Measurements from ENCODE around the gene FBXO10. TPM values are rescaled to one million over a fixed set of nuclear protein-coding genes. Genes with fewer than 3 reads are reported as not detected.

FBXO10 gene
- total RNA-seq, 1 donor from 2014 or later = 2.9 TPM

- no peak for TF ChIP-seq CTCF (conservative IDR thresholded peaks at IDR 0.05; ENCODE audit: low read depth, low read length)
- DNase-seq (ENCODE audit: low read depth) = no peak
- H3K4me3 ChIP-seq (ENCODE audit: low read depth, low read length) = no peak overlapping the region
These were observed 21.9 kb downstream of the FBXO10 start for GRCh38 chr9:37554318-37554717.

- TF ChIP-seq CTCF (conservative IDR thresholded peaks at IDR 0.05; ENCODE audit: low read depth, low read length) = no peak
- H3K4me3 ChIP-seq (ENCODE audit: low read depth, low read length) = no peak overlapping the region
- no peak for DNase-seq (ENCODE audit: low read depth)
These were observed 24.3 kb downstream of the FBXO10 start for GRCh38 chr9:37551888-37552287.

- no peak overlapping the region for H3K4me3 ChIP-seq (ENCODE audit: low read depth, low read length)
- no peak for DNase-seq (ENCODE audit: low read depth)
- TF ChIP-seq CTCF (conservative IDR thresholded peaks at IDR 0.05; ENCODE audit: low read depth, low read length) = no peak
These were observed 24.7 kb downstream of the FBXO10 start for GRCh38 chr9:37551468-37551867.

GRCh38 chr9:37550781-37551180 is 25.4 kb downstream of the FBXO10 start:
- DNase-seq (ENCODE audit: low read depth) = no peak
- TF ChIP-seq CTCF (conservative IDR thresholded peaks at IDR 0.05; ENCODE audit: low read depth, low read length) = no peak
- H3K4me3 ChIP-seq (ENCODE audit: low read depth, low read length) = no peak overlapping the region

GRCh38 chr9:37549527-37549926 is 26.7 kb downstream of the FBXO10 start:
- H3K4me3 ChIP-seq (ENCODE audit: low read depth, low read length) = no peak overlapping the region
- DNase-seq (ENCODE audit: low read depth) = peak; percentile 15
- no peak for TF ChIP-seq CTCF (conservative IDR thresholded peaks at IDR 0.05; ENCODE audit: low read depth, low read length)

GRCh38 chr9:37547328-37547878 is 28.8 kb downstream of the FBXO10 start:
- no peak for TF ChIP-seq CTCF (conservative IDR thresholded peaks at IDR 0.05; ENCODE audit: low read depth, low read length)
- DNase-seq (ENCODE audit: low read depth) = no peak

GRCh38 chr9:37543468-37543867 is 32.7 kb downstream of the FBXO10 start:
- no peak overlapping the region for H3K4me3 ChIP-seq (ENCODE audit: low read depth, low read length)
- DNase-seq (ENCODE audit: low read depth) = no peak
- no peak for TF ChIP-seq CTCF (conservative IDR thresholded peaks at IDR 0.05; ENCODE audit: low read depth, low read length)

More at GRCh38 chr9:37547328-37547878, 28.8 kb downstream of the FBXO10 start:
- no peak overlapping the region for H3K4me3 ChIP-seq (ENCODE audit: low read depth, low read length)
